ENCODE results near the gene RNF149.

DNA sequence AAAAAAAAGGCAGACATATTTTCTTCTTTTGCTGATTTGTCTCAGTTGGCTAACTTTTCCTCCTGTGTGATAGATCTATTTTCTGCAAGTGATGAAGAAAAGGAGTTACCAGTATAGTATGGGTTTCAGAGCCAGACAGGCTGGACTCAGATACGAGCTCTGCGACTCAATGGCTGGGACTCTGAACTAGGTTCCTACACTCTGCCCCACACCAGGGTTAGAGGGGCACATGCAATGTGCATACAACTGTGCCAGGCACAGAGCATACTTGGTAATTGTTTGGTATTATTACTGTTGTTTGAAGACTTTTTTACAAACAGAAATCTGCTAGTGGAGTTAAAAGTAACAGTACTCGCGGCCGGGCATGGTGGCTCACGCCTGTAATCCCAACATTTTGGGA is 21.8 kb downstream of the RNF149 start:
- no peak for TF ChIP-seq POLR2AphosphoS5 (IDR thresholded peaks at IDR 0.05; ENCODE audit: low read depth, low read length)
- TF ChIP-seq POLR2A (IDR thresholded peaks at IDR 0.05; ENCODE audit: low read depth, low read length) = no peak
- TF ChIP-seq TAF1 (IDR thresholded peaks at IDR 0.05; ENCODE audit: low read depth, low read length) = no peak
- TF ChIP-seq PAX5 (IDR thresholded peaks at IDR 0.05; ENCODE audit: insufficient read depth, low read length, severe bottlenecking) = no peak
- TF ChIP-seq POU2F2 (IDR thresholded peaks at IDR 0.05; ENCODE audit: low read depth, low read length) = no peak
- TF ChIP-seq SPI1 (IDR thresholded peaks at IDR 0.05; ENCODE audit: low read depth, low read length) = no peak
